ENCODE results near the gene PCDH9. TPM values are rescaled to one million over a fixed set of nuclear protein-coding genes. Genes with fewer than 3 reads are reported as not detected.
"Not testable (repeated sequence)": the region's sequence is repeated elsewhere in the genome, so short reads cannot be mapped to it uniquely, and the experiment has no call there.

Gene PCDH9
- polyA plus RNA-seq, 1 donor: 1.8 TPM

- Histone ChIP-seq H3K4me1 (ENCODE audit: control insufficient read depth, insufficient read depth, low read length) (no peaks in the 10 kb centered on the region), H3K36me3 (ENCODE audit: control insufficient read depth, insufficient read depth, low read length) (no peaks in the 10 kb centered on the region), H3K27me3 (ENCODE audit: control insufficient read depth, insufficient read depth, low read length) (no peaks in the 10 kb centered on the region), H3K27ac (ENCODE audit: low read length) (no peak overlapping the region), H3K9me3 (ENCODE audit: control insufficient read depth, low read depth, low read length) (no peaks in the 10 kb centered on the region), H3K4me3 (ENCODE audit: low read length) (no peak overlapping the region)
- 80% methylated on average over 1 of the region's 5 CpGs for WGBS (ENCODE audit: insufficient coverage, low lambda C conversion rate)
- DNase-seq: no peak
Measured at GRCh38 chr13:66803013-66803807, 426.9 kb downstream of the PCDH9 start.

- Histone ChIP-seq H3K9me3 (ENCODE audit: control insufficient read depth, low read depth, low read length) (no peaks in the 10 kb centered on the region), H3K4me1 (ENCODE audit: control insufficient read depth, insufficient read depth, low read length) (no peaks in the 10 kb centered on the region), H3K27me3 (ENCODE audit: control insufficient read depth, insufficient read depth, low read length) (no peaks in the 10 kb centered on the region), H3K36me3 (ENCODE audit: control insufficient read depth, insufficient read depth, low read length) (no peaks in the 10 kb centered on the region), H3K4me3 (ENCODE audit: low read length) (no peak overlapping the region), H3K27ac (ENCODE audit: low read length) (no peak overlapping the region)
- no peak for DNase-seq
- no CpG with 5 or more reads among the region's 2 CpGs for WGBS (ENCODE audit: insufficient coverage, low lambda C conversion rate)
Measured at GRCh38 chr13:66795636-66796035, 434.5 kb downstream of the PCDH9 start.

DNA sequence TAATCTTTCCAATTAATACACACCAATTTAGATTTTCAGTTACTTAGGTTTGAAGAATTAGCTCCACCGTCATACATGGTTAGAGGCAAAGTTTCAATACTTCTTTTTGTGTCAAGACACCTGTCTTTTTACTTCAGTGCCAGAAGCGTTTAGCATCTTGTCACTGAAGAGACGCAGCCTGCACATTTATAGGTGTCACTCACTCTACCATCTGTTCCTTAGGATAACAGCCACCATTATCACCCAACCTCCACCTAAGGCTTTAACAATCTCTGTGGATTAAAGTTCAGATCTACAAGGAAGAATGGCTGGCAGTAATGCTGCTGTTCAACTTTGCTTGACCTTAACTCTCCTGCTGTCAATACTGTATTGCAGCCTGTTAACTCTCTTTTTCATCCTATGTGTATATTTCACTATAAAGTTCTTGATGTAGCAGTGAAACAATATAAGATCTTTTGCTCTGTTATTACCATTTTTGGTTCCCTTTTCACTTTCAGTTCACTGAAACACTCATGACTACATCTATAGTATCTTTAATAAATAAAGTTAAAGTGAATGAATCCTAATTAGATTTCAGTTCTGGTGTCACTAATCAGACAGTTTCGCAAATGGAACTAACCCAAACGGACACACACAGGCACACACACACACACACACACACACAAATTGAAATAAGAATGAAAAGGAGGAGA, 435.6 kb downstream of the PCDH9 start:
- DNase-seq: no peak
- Histone ChIP-seq H3K4me3 (ENCODE audit: low read length) (no peak overlapping the region), H3K27ac (ENCODE audit: low read length) (no peak overlapping the region), H3K9me3 (ENCODE audit: control insufficient read depth, low read depth, low read length) (no peaks in the 10 kb centered on the region), H3K27me3 (ENCODE audit: control insufficient read depth, insufficient read depth, low read length) (no peaks in the 10 kb centered on the region), H3K36me3 (ENCODE audit: control insufficient read depth, insufficient read depth, low read length) (no peaks in the 10 kb centered on the region), H3K4me1 (ENCODE audit: control insufficient read depth, insufficient read depth, low read length) (no peaks in the 10 kb centered on the region)
- WGBS (ENCODE audit: insufficient coverage, low lambda C conversion rate): 50% methylated on average over 1 of the region's 5 CpGs

- Histone ChIP-seq H3K4me1 (ENCODE audit: control insufficient read depth, insufficient read depth, low read length) (no peaks in the 10 kb centered on the region), H3K9me3 (ENCODE audit: control insufficient read depth, low read depth, low read length) (no peaks in the 10 kb centered on the region), H3K36me3 (ENCODE audit: control insufficient read depth, insufficient read depth, low read length) (no peaks in the 10 kb centered on the region), H3K27ac (ENCODE audit: low read length) (no peak overlapping the region), H3K4me3 (ENCODE audit: low read length) (no peak overlapping the region), H3K27me3 (ENCODE audit: control insufficient read depth, insufficient read depth, low read length) (no peaks in the 10 kb centered on the region)
- DNase-seq: no peak
- WGBS (ENCODE audit: insufficient coverage, low lambda C conversion rate): 86% methylated on average over 1 of the region's 2 CpGs
Measured at GRCh38 chr13:66790861-66791260, 439.3 kb downstream of the PCDH9 start.

DNA sequence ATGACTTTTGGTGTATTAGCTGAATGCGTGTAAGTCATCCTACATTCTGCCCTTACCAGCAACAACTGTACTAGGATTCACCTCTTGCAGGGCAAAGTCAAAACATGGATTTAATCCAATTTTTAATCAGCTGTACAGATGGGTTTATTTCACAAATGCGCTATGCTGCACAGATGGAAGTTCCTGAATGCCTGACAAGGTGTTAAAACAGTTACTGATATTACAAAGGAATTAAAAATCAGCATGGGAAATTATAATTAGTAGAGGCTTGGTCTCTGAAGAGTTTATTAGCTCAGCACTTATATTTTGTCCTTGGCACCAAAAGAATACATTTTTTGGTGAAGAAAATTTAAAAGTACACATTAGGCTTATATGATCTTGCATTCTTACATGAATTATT, 448.9 kb downstream of the PCDH9 start:
- no peak for DNase-seq
- Histone ChIP-seq H3K9me3 (ENCODE audit: control insufficient read depth, low read depth, low read length) (no peaks in the 10 kb centered on the region), H3K4me3 (ENCODE audit: low read length) (no peak overlapping the region), H3K4me1 (ENCODE audit: control insufficient read depth, insufficient read depth, low read length) (no peaks in the 10 kb centered on the region), H3K27me3 (ENCODE audit: control insufficient read depth, insufficient read depth, low read length) (no peaks in the 10 kb centered on the region), H3K27ac (ENCODE audit: low read length) (no peak overlapping the region), H3K36me3 (ENCODE audit: control insufficient read depth, insufficient read depth, low read length) (no peaks in the 10 kb centered on the region)
- WGBS (ENCODE audit: insufficient coverage, low lambda C conversion rate): no CpG with 5 or more reads among the region's 2 CpGs

DNA sequence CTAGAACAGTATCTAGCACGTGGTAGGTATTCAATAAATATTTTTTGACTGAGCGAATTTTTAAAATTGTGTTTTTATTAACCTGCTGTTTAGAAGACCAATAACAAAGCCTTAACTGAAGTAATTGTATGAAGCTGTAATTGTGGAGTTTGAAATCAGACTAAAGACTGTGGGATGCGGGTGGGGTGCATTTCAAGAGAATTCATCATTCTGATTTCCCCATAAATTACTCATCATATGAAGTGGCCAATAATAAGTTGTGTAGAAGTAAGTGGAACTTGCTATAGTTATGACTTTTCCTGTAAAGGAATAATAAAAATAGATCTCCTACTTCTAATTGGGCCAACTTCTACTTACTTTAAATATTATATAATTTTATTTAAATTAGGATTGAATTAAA, 449.3 kb downstream of the PCDH9 start:
- no peak overlapping the region for H3K27ac ChIP-seq (ENCODE audit: low read length)
- no peak overlapping the region for H3K4me3 ChIP-seq (ENCODE audit: low read length)
- DNase-seq: no peak
- no peaks in the 10 kb centered on the region for H3K9me3 ChIP-seq (ENCODE audit: control insufficient read depth, low read depth, low read length)
- H3K4me1 ChIP-seq (ENCODE audit: control insufficient read depth, insufficient read depth, low read length): no peaks in the 10 kb centered on the region
- 100% methylated on average over 1 of the region's 3 CpGs for WGBS (ENCODE audit: insufficient coverage, low lambda C conversion rate)
- H3K27me3 ChIP-seq (ENCODE audit: control insufficient read depth, insufficient read depth, low read length): no peaks in the 10 kb centered on the region
- H3K36me3 ChIP-seq (ENCODE audit: control insufficient read depth, insufficient read depth, low read length): no peaks in the 10 kb centered on the region

GRCh38 chr13:66778461-66778860, 451.7 kb downstream of the PCDH9 start:
- no peaks in the 10 kb centered on the region for H3K4me1 ChIP-seq (ENCODE audit: control insufficient read depth, insufficient read depth, low read length)
- no peaks in the 10 kb centered on the region for H3K27me3 ChIP-seq (ENCODE audit: control insufficient read depth, insufficient read depth, low read length)
- H3K4me3 ChIP-seq (ENCODE audit: low read length): no peak overlapping the region
- no CpG with 5 or more reads among the region's 1 CpG for WGBS (ENCODE audit: insufficient coverage, low lambda C conversion rate)
- H3K27ac ChIP-seq (ENCODE audit: low read length): no peak overlapping the region
- DNase-seq: no peak
- no peaks in the 10 kb centered on the region for H3K36me3 ChIP-seq (ENCODE audit: control insufficient read depth, insufficient read depth, low read length)
- H3K9me3 ChIP-seq (ENCODE audit: control insufficient read depth, low read depth, low read length): no peaks in the 10 kb centered on the region

DNA sequence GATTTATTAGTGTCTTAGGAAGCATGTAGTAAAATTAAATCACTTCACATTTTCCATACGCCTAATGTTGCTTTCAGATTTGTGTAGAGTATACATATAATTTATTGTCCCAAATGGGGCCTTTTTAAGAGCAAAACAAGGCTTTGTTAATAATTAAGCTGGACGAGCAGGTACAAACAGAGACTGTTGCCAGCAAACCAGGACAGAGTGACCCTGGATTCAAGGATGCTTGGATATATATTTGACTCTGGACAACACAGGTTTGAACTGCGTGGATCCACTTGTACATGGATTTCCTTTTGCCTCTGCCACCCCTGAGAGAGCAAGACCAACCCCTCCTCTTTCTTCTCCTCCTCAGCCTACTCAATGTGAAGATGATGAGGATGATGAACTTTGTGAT, 454.9 kb downstream of the PCDH9 start:
- no peak overlapping the region for H3K4me3 ChIP-seq (ENCODE audit: low read length)
- no peaks in the 10 kb centered on the region for H3K9me3 ChIP-seq (ENCODE audit: control insufficient read depth, low read depth, low read length)
- H3K36me3 ChIP-seq (ENCODE audit: control insufficient read depth, insufficient read depth, low read length): no peaks in the 10 kb centered on the region
- H3K27me3 ChIP-seq (ENCODE audit: control insufficient read depth, insufficient read depth, low read length): no peaks in the 10 kb centered on the region
- DNase-seq: no peak
- no peak overlapping the region for H3K27ac ChIP-seq (ENCODE audit: low read length)
- WGBS (ENCODE audit: insufficient coverage, low lambda C conversion rate): 50% methylated on average over 1 of the region's 3 CpGs
- H3K4me1 ChIP-seq (ENCODE audit: control insufficient read depth, insufficient read depth, low read length): no peaks in the 10 kb centered on the region

- WGBS (ENCODE audit: insufficient coverage, low lambda C conversion rate): 100% methylated on average over 1 of the region's 2 CpGs
- Histone ChIP-seq H3K9me3 (ENCODE audit: control insufficient read depth, low read depth, low read length) (no peaks in the 10 kb centered on the region), H3K27me3 (ENCODE audit: control insufficient read depth, insufficient read depth, low read length) (no peaks in the 10 kb centered on the region), H3K27ac (ENCODE audit: low read length) (no peak overlapping the region), H3K4me1 (ENCODE audit: control insufficient read depth, insufficient read depth, low read length) (no peaks in the 10 kb centered on the region), H3K36me3 (ENCODE audit: control insufficient read depth, insufficient read depth, low read length) (no peaks in the 10 kb centered on the region), H3K4me3 (ENCODE audit: low read length) (no peak overlapping the region)
- DNase-seq: no peak
Measured at GRCh38 chr13:66774046-66774445, 456.1 kb downstream of the PCDH9 start.

DNA sequence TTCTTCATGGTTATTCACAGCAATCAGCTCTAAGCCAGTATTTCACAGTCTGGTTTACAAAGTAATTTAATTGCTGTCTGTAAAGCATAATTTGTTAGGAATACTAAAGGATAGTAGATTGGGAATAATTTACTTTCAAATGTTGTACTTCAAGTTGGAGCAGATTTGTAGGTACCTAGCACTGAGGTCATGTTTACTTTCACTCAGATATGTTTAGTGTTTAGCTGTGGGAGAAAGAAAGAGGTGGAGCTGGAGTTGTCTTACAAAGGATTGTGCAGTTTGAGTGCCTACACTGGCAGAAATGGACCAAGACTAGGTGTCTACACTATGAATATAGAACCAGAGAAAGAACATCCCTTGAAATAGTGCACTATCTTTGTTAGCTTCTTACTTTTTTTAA, 464.6 kb downstream of the PCDH9 start:
- H3K4me1 ChIP-seq (ENCODE audit: control insufficient read depth, insufficient read depth, low read length): no peaks in the 10 kb centered on the region
- H3K9me3 ChIP-seq (ENCODE audit: control insufficient read depth, low read depth, low read length): no peaks in the 10 kb centered on the region
- DNase-seq: no peak
- H3K4me3 ChIP-seq (ENCODE audit: low read length): no peak overlapping the region
- H3K27ac ChIP-seq (ENCODE audit: low read length): no peak overlapping the region
- H3K36me3 ChIP-seq (ENCODE audit: control insufficient read depth, insufficient read depth, low read length): no peaks in the 10 kb centered on the region
- H3K27me3 ChIP-seq (ENCODE audit: control insufficient read depth, insufficient read depth, low read length): no peaks in the 10 kb centered on the region

DNA sequence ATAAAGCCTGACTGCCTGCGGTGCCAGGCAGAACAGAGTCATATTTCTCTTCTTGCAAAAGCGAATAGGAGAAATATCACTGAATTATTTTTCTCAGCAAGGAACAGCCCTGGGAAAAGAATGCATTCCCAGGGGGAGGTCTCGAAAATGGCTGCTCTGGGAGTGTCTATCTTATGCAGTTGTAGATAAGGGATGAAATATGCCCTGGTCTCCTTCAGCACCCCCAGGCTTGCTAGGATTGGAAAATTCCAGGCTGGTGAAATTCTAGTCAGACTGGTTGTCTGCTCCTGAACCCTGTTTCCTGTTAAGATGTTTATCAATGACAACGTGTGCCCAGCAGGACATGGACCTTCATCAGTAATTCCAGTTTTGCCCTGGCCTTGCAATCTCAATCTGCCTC, 469.5 kb downstream of the PCDH9 start:
- not testable (repeated sequence) for H3K4me3 ChIP-seq (ENCODE audit: low read length); H3K9me3 ChIP-seq (ENCODE audit: control insufficient read depth, low read depth, low read length); H3K4me1 ChIP-seq (ENCODE audit: control insufficient read depth, insufficient read depth, low read length); H3K27ac ChIP-seq (ENCODE audit: low read length); H3K36me3 ChIP-seq (ENCODE audit: control insufficient read depth, insufficient read depth, low read length); H3K27me3 ChIP-seq (ENCODE audit: control insufficient read depth, insufficient read depth, low read length); DNase-seq
- WGBS (ENCODE audit: insufficient coverage, low lambda C conversion rate): no CpG with 5 or more reads among the region's 4 CpGs
